ENCODE data around the gene EBLN2.
A peak's percentile ranks its signal among the peaks of the same experiment; 100 is the strongest.

The EBLN2 gene

GRCh38 chr3:73086071-73086494 is 24.6 kb downstream of the EBLN2 start:
- TF ChIP-seq ZFX (IDR thresholded peaks at IDR 0.05; ENCODE audit: borderline replicate concordance) = no peak
- peak; percentile 86 for TF ChIP-seq CTCF (IDR thresholded peaks at IDR 0.05)
- no peak overlapping the region for H3K27ac ChIP-seq

- H3K27ac ChIP-seq = no peak overlapping the region
- TF ChIP-seq CTCF (IDR thresholded peaks at IDR 0.05) = no peak
- TF ChIP-seq ZFX (IDR thresholded peaks at IDR 0.05; ENCODE audit: borderline replicate concordance) = no peak
Observed at GRCh38 chr3:73094129-73094528, 32.7 kb downstream of the EBLN2 start.

- H3K27ac ChIP-seq = no peak overlapping the region
- TF ChIP-seq CTCF (IDR thresholded peaks at IDR 0.05) (no peak), ZFX (IDR thresholded peaks at IDR 0.05; ENCODE audit: borderline replicate concordance) (no peak)
Observed at GRCh38 chr3:73094951-73095350, 33.5 kb downstream of the EBLN2 start.

- no peak overlapping the region for H3K27ac ChIP-seq
- TF ChIP-seq ZFX (IDR thresholded peaks at IDR 0.05; ENCODE audit: borderline replicate concordance) (no peak), CTCF (IDR thresholded peaks at IDR 0.05) (no peak)
Observed at GRCh38 chr3:73096169-73096568, 34.7 kb downstream of the EBLN2 start.

GRCh38 chr3:73098026-73098425 is 36.6 kb downstream of the EBLN2 start:
- TF ChIP-seq CTCF (IDR thresholded peaks at IDR 0.05) (no peak), ZFX (IDR thresholded peaks at IDR 0.05; ENCODE audit: borderline replicate concordance) (no peak)
- no peak overlapping the region for H3K27ac ChIP-seq

GRCh38 chr3:73098873-73099272 is 37.4 kb downstream of the EBLN2 start:
- no peak overlapping the region for H3K27ac ChIP-seq
- no peak for TF ChIP-seq ZFX (IDR thresholded peaks at IDR 0.05; ENCODE audit: borderline replicate concordance)
- no peak for TF ChIP-seq CTCF (IDR thresholded peaks at IDR 0.05)

- no peak overlapping the region for H3K27ac ChIP-seq
- no peak for TF ChIP-seq ZFX (IDR thresholded peaks at IDR 0.05; ENCODE audit: borderline replicate concordance)
- TF ChIP-seq CTCF (IDR thresholded peaks at IDR 0.05) = peak; percentile 87
Observed at GRCh38 chr3:73100741-73101559, 39.5 kb downstream of the EBLN2 start.

Measured in 22Rv1 (cell line).